ENCODE data around the gene GJD4. TPM values are rescaled to one million over a fixed set of nuclear protein-coding genes. Genes with fewer than 3 reads are reported as not detected.

Gene GJD4
- total and polyA plus RNA-seq, 4 donors = not detected

GRCh38 chr10:35594115-35595079 lies 10.7 kb upstream of the GJD4 start:
- Histone ChIP-seq H3K36me3 (ENCODE audit: control insufficient read depth in 4 of 4, insufficient read depth in 3 of 4, low read depth in 1 of 4, low read length in 3 of 4) (no peaks in the 10 kb centered on the region), H3K4me3 (ENCODE audit: low read depth in 1 of 3, low read length in 3 of 3) (no peak overlapping the region), H3K9ac (ENCODE audit: low read depth in 1 of 2, low read length in 2 of 2) (no peak overlapping the region), H3K27ac (ENCODE audit: low read depth in 1 of 2, low read length in 2 of 2) (no peak overlapping the region), H3K4me1 (ENCODE audit: control insufficient read depth in 4 of 4, insufficient read depth in 4 of 4, low read length in 3 of 4) (no peaks in the 10 kb centered on the region), H3K27me3 (ENCODE audit: control insufficient read depth in 4 of 4, insufficient read depth in 4 of 4, low read length in 3 of 4) (no peaks in the 10 kb centered on the region), H3K9me3 (ENCODE audit: control insufficient read depth in 4 of 4, low read length in 3 of 4) (peaks cover 0 to 6% (median 3%) of the 10 kb centered on the region in 4 donors)
- TF ChIP-seq FOXA2 (IDR thresholded peaks at IDR 0.05) = no peak
- no peak for TF ChIP-seq GABPA (IDR thresholded peaks at IDR 0.05 in 1 of 2, conservative IDR thresholded peaks at IDR 0.05 in 1 of 2)
- no peak for TF ChIP-seq REST (IDR thresholded peaks at IDR 0.05)
- TF ChIP-seq YY1 (IDR thresholded peaks at IDR 0.05) = no peak
- TF ChIP-seq SP1 (IDR thresholded peaks at IDR 0.05) = no peak
- TF ChIP-seq ZBTB33 (IDR thresholded peaks at IDR 0.05) = no peak
- TF ChIP-seq TAF1 (conservative IDR thresholded peaks at IDR 0.05) = no peak
- TF ChIP-seq MAX (IDR thresholded peaks at IDR 0.05) = no peak
- no peak for TF ChIP-seq NR2F2 (IDR thresholded peaks at IDR 0.05)
- TF ChIP-seq FOXA1 (IDR thresholded peaks at IDR 0.05) = no peak
- TF ChIP-seq RAD21 (IDR thresholded peaks at IDR 0.05) = no peak
- TF ChIP-seq HNF4G (IDR thresholded peaks at IDR 0.05) = no peak
- no peak for TF ChIP-seq HNF4A (conservative IDR thresholded peaks at IDR 0.05)
- no peak for DNase-seq (ENCODE audit: low spot score)
- WGBS = 76% methylated on average over 14 of the region's 14 CpGs

- Histone ChIP-seq H3K4me3 (ENCODE audit: low read depth in 1 of 3, low read length in 3 of 3) (no peak overlapping the region), H3K4me1 (ENCODE audit: control insufficient read depth in 4 of 4, insufficient read depth in 4 of 4, low read length in 3 of 4) (no peaks in the 10 kb centered on the region), H3K9ac (ENCODE audit: low read depth in 1 of 2, low read length in 2 of 2) (no peak overlapping the region), H3K27ac (ENCODE audit: low read depth in 1 of 2, low read length in 2 of 2) (no peak overlapping the region), H3K27me3 (ENCODE audit: control insufficient read depth in 4 of 4, insufficient read depth in 4 of 4, low read length in 3 of 4) (no peaks in the 10 kb centered on the region), H3K36me3 (ENCODE audit: control insufficient read depth in 4 of 4, insufficient read depth in 3 of 4, low read depth in 1 of 4, low read length in 3 of 4) (no peaks in the 10 kb centered on the region), H3K9me3 (ENCODE audit: control insufficient read depth in 4 of 4, low read length in 3 of 4) (peaks cover 0 to 6% (median 3%) of the 10 kb centered on the region in 4 donors)
- DNase-seq (ENCODE audit: low spot score) = no peak
- TF ChIP-seq JUND (IDR thresholded peaks at IDR 0.05) (no peak), ZBTB33 (IDR thresholded peaks at IDR 0.05) (no peak), TAF1 (conservative IDR thresholded peaks at IDR 0.05) (no peak), RAD21 (IDR thresholded peaks at IDR 0.05) (no peak)
- WGBS = 58% methylated on average over 3 of the region's 3 CpGs
These were observed 10.0 kb upstream of the GJD4 start for GRCh38 chr10:35595106-35595505.
